Smooth muscle cell (in vitro differentiated cells): ENCODE data around the gene ERVK3-1. TPM values are rescaled to one million over a fixed set of nuclear protein-coding genes. Genes with fewer than 3 reads are reported as not detected.

ENCODE experiments used
- DNase-seq: peaks from one replicate; lab custom pipeline; 2025; ENCODE audit not compliant: unreplicated experiment; lab: John Stamatoyannopoulos, UW
- H2AFZ ChIP-seq: fragments of 200-600 bp; sonication (generic); 2 replicates; pipeline ENCODE4 v1.6.0; 2016; ENCODE audit warnings: antibody characterized with exemption, low read depth, mild to moderate bottlenecking
- H3F3A ChIP-seq: fragments of 200-600 bp; sonication (generic); 2 replicates; pipeline ENCODE4 v1.6.0; 2017; ENCODE audit warnings: antibody characterized with exemption, low read depth
- H3K27ac ChIP-seq: fragments of 200-600 bp; sonication (generic); 2 replicates; pipeline ENCODE4 v1.5.1; 2016; ENCODE audit warnings: low read depth, mild to moderate bottlenecking
- H3K27me3 ChIP-seq: fragments of 200-600 bp; sonication (generic); 2 replicates; pipeline ENCODE4 v1.6.1; 2016; ENCODE audit warnings: low read depth, mild to moderate bottlenecking
- H3K36me3 ChIP-seq: fragments of 200-600 bp; sonication (generic); 2 replicates; pipeline ENCODE4 v1.5.1; 2016; ENCODE audit warnings: low read depth
- H3K4me1 ChIP-seq: fragments of 200-600 bp; sonication (generic); 2 replicates; pipeline ENCODE4 v1.5.1; 2016; ENCODE audit warnings: low read depth
- H3K4me2 ChIP-seq: fragments of 200-600 bp; sonication (generic); 2 replicates; pipeline ENCODE4 v1.6.0; 2016; ENCODE audit warnings: mild to moderate bottlenecking
- H3K4me3 ChIP-seq: fragments of 200-600 bp; sonication (generic); 2 replicates; pipeline ENCODE4 v1.5.1; 2016; ENCODE audit warnings: mild to moderate bottlenecking
- H3K79me2 ChIP-seq: fragments of 200-600 bp; sonication (generic); 2 replicates; pipeline ENCODE4 v1.6.0; 2016; ENCODE audit warnings: low read depth, mild to moderate bottlenecking
- H3K9ac ChIP-seq: fragments of 200-600 bp; sonication (generic); 2 replicates; pipeline ENCODE4 v1.6.0; 2016; ENCODE audit warnings: low read depth
- H3K9me3 ChIP-seq: fragments of 200-600 bp; sonication (generic); replicated peaks from 2 replicates; pipeline ENCODE4 v1.5.1; 2016; ENCODE audit warnings: low read depth
- H4K20me1 ChIP-seq: fragments of 200-600 bp; sonication (generic); 2 replicates; pipeline ENCODE4 v1.6.0; 2016; ENCODE audit warnings: low read depth
- CTCF ChIP-seq: fragments of 200-600 bp; sonication (generic); IDR thresholded peaks from 2 replicates; pipeline ENCODE4 v1.5.1; 2017; ENCODE audit warnings: borderline replicate concordance, mild to moderate bottlenecking, antibody characterized with exemption; ENCODE audit not compliant: insufficient read depth, poor library complexity, severe bottlenecking
- WGBS: methylation state at CpG from one replicate; pipeline ENCODE4 v1.1.7; 2016; ENCODE audit warnings: low lambda C conversion rate; 5-methylcytosine and 5-hydroxymethylcytosine counted together
- polyA plus RNA-seq: library from polyadenylated mRNA; unstranded; fragments of >200 nt; fragmentation: Nextera tagmentation; extraction: Ambion mirVana; gene quantifications from 2 replicates; pipeline ENCODE4 v1.2.1, GENCODE V29; 2016
- total RNA-seq: library from RNA; depleted of rRNA; stranded (reverse); fragments of >200 nt; gene quantifications from 2 replicates; pipeline ENCODE4 v1.2.3, GENCODE V29; 2014

Gene ERVK3-1
- total and polyA plus RNA-seq, 2 experiments from 2014 or later: 46.5 to 93.9 TPM

GRCh38 chr19:58335630-58336029 is 30.5 kb downstream of the ERVK3-1 start:
- TF ChIP-seq CTCF: no peak
- Histone ChIP-seq H3K4me3 (no peak overlapping the region), H3K36me3 (no peaks in the 10 kb centered on the region), H2AFZ (no peak overlapping the region), H3F3A (peaks cover 4% of the 10 kb centered on the region), H3K9ac (no peak overlapping the region), H3K4me2 (no peak overlapping the region), H3K4me1 (no peaks in the 10 kb centered on the region), H3K9me3 (no peaks in the 10 kb centered on the region), H3K79me2 (peaks cover 4% of the 10 kb centered on the region), H3K27ac (no peak overlapping the region), H4K20me1 (peaks cover 6% of the 10 kb centered on the region), H3K27me3 (no peaks in the 10 kb centered on the region)
- 87% methylated on average over 3 of the region's 3 CpGs for WGBS
- no peak for DNase-seq

- Histone ChIP-seq H3K4me2 (no peak overlapping the region), H3K27me3 (no peaks in the 10 kb centered on the region), H2AFZ (no peak overlapping the region), H3K79me2 (no peaks in the 10 kb centered on the region), H3K9me3 (no peaks in the 10 kb centered on the region), H3K4me1 (no peaks in the 10 kb centered on the region), H3K4me3 (no peak overlapping the region), H3F3A (peaks cover 4% of the 10 kb centered on the region), H4K20me1 (peaks cover 11% of the 10 kb centered on the region), H3K27ac (no peak overlapping the region), H3K9ac (no peak overlapping the region), H3K36me3 (no peaks in the 10 kb centered on the region)
- no peak for DNase-seq
- TF ChIP-seq CTCF: no peak
- 100% methylated on average over 1 of the region's 1 CpG for WGBS
These were observed 31.0 kb downstream of the ERVK3-1 start for GRCh38 chr19:58336216-58336615.

GRCh38 chr19:58336820-58337219 is 31.6 kb downstream of the ERVK3-1 start:
- H3K9me3 ChIP-seq: no peaks in the 10 kb centered on the region
- H2AFZ ChIP-seq: no peak overlapping the region
- no peak for TF ChIP-seq CTCF
- no peak for DNase-seq
- no peak overlapping the region for H3K9ac ChIP-seq
- H3K27ac ChIP-seq: no peak overlapping the region
- H4K20me1 ChIP-seq: peaks cover 17% of the 10 kb centered on the region
- H3F3A ChIP-seq: peaks cover 4% of the 10 kb centered on the region
- H3K36me3 ChIP-seq: no peaks in the 10 kb centered on the region
- no peaks in the 10 kb centered on the region for H3K4me1 ChIP-seq
- WGBS: 95% methylated on average over 4 of the region's 4 CpGs
- no peak overlapping the region for H3K4me2 ChIP-seq
- H3K79me2 ChIP-seq: no peaks in the 10 kb centered on the region
- H3K4me3 ChIP-seq: no peak overlapping the region
- no peaks in the 10 kb centered on the region for H3K27me3 ChIP-seq

- H3K9me3 ChIP-seq: no peaks in the 10 kb centered on the region
- TF ChIP-seq CTCF: no peak
- no peaks in the 10 kb centered on the region for H3K36me3 ChIP-seq
- H3F3A ChIP-seq: no peaks in the 10 kb centered on the region
- no peak for DNase-seq
- H3K4me2 ChIP-seq: no peak overlapping the region
- H3K4me3 ChIP-seq: no peak overlapping the region
- H3K27ac ChIP-seq: no peak overlapping the region
- H3K79me2 ChIP-seq: no peaks in the 10 kb centered on the region
- H3K9ac ChIP-seq: no peak overlapping the region
- 99% methylated on average over 11 of the region's 11 CpGs for WGBS
- H3K4me1 ChIP-seq: no peaks in the 10 kb centered on the region
- no peaks in the 10 kb centered on the region for H3K27me3 ChIP-seq
- no peak overlapping the region for H2AFZ ChIP-seq
- peaks cover 20% of the 10 kb centered on the region for H4K20me1 ChIP-seq
These were observed 33.2 kb downstream of the ERVK3-1 start for GRCh38 chr19:58338336-58338735.
